ENCODE results near the gene COL9A1. TPM values are rescaled to one million over a fixed set of nuclear protein-coding genes. Genes with fewer than 3 reads are reported as not detected.

Gene COL9A1
- total RNA-seq, 1 donor from 2014 or later, result 8.7 TPM

DNA sequence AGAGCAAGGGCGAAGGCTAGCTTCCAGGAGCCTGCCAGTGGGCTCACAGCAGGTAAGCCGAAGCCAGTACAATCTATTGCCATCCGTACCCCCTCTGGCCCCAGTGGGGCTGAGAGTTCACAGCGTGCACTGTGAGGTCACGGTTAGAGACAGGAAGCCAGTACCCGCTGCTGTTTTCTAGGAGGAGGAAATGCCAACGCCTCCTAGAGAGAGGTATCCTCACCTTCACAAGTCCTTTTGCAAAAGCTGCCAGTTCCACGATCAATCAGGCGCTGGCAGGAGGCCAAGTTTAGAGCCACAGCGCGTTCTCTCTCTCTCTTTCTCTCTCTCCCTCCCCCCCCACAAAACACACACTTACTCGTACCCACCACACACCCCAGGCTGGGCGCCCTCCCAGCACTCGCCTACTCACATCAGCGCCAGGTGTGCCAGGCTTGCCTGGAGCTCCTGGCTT, 22.5 kb downstream of the COL9A1 start:
- H3K36me3 Mint-ChIP-seq, result no peaks in the 10 kb centered on the region
- TF ChIP-seq, protein P1, sequence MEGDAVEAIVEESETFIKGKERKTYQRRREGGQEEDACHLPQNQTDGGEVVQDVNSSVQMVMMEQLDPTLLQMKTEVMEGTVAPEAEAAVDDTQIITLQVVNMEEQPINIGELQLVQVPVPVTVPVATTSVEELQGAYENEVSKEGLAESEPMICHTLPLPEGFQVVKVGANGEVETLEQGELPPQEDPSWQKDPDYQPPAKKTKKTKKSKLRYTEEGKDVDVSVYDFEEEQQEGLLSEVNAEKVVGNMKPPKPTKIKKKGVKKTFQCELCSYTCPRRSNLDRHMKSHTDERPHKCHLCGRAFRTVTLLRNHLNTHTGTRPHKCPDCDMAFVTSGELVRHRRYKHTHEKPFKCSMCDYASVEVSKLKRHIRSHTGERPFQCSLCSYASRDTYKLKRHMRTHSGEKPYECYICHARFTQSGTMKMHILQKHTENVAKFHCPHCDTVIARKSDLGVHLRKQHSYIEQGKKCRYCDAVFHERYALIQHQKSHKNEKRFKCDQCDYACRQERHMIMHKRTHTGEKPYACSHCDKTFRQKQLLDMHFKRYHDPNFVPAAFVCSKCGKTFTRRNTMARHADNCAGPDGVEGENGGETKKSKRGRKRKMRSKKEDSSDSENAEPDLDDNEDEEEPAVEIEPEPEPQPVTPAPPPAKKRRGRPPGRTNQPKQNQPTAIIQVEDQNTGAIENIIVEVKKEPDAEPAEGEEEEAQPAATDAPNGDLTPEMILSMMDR (IDR thresholded peaks at IDR 0.05; ENCODE audit: unreplicated experiment), result no peak
- peaks cover 31% of the 10 kb centered on the region for H3K27me3 Mint-ChIP-seq (ENCODE audit: low read depth)
- no peak overlapping the region for H3K27ac Mint-ChIP-seq
- H3K4me3 Mint-ChIP-seq, result no peak overlapping the region
- peaks cover 24% of the 10 kb centered on the region for H3K4me1 Mint-ChIP-seq
- H3K9me3 Mint-ChIP-seq, result no peaks in the 10 kb centered on the region
- DNase-seq (ENCODE audit: low spot score in 2 of 2, unreplicated experiment in 2 of 2), result no peak

DNA sequence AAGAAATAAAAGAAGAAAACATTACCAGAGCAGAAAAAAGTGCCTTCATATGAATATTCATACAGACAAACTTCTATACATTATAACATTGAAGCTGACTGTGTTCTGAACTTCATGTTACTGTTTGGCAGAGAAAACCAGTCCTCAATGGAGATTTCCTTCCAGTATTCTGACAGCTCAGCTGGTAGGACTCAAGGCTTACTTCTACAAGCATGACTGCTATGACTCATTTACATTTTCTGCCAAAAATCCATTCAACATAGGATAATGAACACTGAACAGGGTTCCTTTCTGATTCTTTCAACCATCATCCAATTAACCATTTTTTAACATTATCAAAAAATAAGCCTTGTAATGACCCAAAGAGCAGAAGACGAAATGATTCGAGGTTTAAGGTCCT, 25.4 kb downstream of the COL9A1 start:
- no peak for DNase-seq (ENCODE audit: low spot score in 2 of 2, unreplicated experiment in 2 of 2)
- TF ChIP-seq, protein P1 (IDR thresholded peaks at IDR 0.05; ENCODE audit: unreplicated experiment), result no peak
- Mint-ChIP-seq H3K4me3 (no peak overlapping the region), H3K36me3 (no peaks in the 10 kb centered on the region), H3K4me1 (peaks cover 19% of the 10 kb centered on the region), H3K9me3 (no peaks in the 10 kb centered on the region), H3K27ac (no peak overlapping the region), H3K27me3 (ENCODE audit: low read depth) (peaks cover 38% of the 10 kb centered on the region)

DNA sequence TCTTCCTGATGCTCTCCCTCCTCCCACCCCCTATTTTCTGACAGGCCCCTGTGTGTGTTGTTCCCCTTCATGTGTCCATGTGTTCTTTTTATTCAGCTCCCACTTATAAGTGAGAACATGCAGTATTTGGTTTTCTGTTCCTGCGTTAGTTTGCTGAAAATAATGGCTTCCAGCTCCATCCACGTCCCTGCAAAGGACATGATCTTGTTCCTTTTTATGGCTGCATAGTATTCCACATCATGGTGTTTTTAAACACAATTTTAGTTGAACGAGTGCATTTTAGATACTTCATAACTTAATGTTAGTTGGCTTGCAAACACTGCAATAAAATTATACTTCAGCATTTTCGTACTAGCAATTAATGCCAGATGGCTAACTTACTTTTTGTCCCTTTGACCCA, 28.5 kb downstream of the COL9A1 start:
- Mint-ChIP-seq H3K27ac (no peak overlapping the region), H3K4me3 (no peak overlapping the region), H3K27me3 (ENCODE audit: low read depth) (peaks cover 47% of the 10 kb centered on the region), H3K4me1 (peaks cover 9% of the 10 kb centered on the region), H3K36me3 (no peaks in the 10 kb centered on the region), H3K9me3 (no peaks in the 10 kb centered on the region)
- DNase-seq (ENCODE audit: low spot score in 2 of 2, unreplicated experiment in 2 of 2), result no peak
- TF ChIP-seq, protein P1 (IDR thresholded peaks at IDR 0.05; ENCODE audit: unreplicated experiment), result no peak

DNA sequence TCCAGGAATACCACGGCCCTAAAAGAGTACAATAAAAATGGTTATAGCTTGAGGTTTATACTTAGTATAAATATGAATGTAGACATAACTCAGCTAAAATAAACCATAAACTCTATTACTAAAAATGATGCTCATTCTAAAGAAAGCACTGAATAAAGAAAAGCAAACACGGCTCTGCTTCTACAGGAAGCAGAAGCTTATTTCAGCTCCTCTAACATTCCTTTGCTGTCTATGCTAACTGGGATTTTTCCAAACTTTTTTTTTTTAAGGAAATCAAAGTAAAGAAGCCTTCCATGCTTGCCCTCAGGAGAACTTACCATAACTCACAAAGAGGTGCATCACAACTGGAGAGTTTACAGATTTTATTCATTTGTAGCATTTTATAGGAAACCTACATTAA, 30.8 kb downstream of the COL9A1 start:
- DNase-seq (ENCODE audit: low spot score in 2 of 2, unreplicated experiment in 2 of 2), result no peak
- H3K27ac Mint-ChIP-seq, result no peak overlapping the region
- H3K4me1 Mint-ChIP-seq, result peaks cover 9% of the 10 kb centered on the region
- H3K4me3 Mint-ChIP-seq, result no peak overlapping the region
- TF ChIP-seq, protein P1 (IDR thresholded peaks at IDR 0.05; ENCODE audit: unreplicated experiment), result no peak
- peaks cover 31% of the 10 kb centered on the region for H3K27me3 Mint-ChIP-seq (ENCODE audit: low read depth)
- H3K9me3 Mint-ChIP-seq, result no peaks in the 10 kb centered on the region
- H3K36me3 Mint-ChIP-seq, result no peaks in the 10 kb centered on the region

DNA sequence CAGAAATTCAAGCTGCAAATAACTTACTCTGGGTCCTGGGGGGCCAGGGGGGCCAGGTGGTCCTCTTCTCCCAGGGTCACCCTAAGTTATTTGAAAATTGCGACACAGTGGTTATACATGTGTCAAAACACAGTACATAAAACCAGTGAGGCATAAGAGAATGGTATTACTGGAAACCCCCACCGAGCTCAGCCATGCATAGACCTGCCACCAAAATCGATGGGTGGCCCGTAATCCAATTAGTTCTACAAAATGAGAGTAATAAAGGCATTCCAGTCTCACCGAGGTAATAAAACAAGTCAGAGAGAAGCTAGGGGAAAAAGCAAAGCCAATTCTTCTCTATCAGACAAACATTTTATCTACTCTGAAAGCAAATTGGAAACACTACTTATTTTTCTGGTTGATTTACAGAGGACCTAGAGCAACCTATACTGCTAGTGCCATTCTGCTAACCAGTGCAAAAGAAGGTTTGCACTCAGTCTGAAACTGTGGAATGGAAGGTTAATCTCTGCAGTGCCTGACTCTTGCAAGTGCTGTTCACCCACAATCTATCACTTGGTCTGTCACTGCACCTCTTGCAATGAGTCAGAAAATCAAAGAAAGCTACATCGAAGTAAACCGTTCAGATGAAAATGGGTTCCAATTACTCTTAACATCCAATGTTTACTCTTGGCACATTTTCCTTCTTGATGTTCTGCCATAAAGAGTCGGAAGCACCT, 32.4 kb downstream of the COL9A1 start:
- TF ChIP-seq, protein P1 (IDR thresholded peaks at IDR 0.05; ENCODE audit: unreplicated experiment), result no peak
- H3K4me3 Mint-ChIP-seq, result no peak overlapping the region
- no peak for DNase-seq (ENCODE audit: low spot score in 2 of 2, unreplicated experiment in 2 of 2)
- H3K4me1 Mint-ChIP-seq, result peaks cover 9% of the 10 kb centered on the region
- H3K36me3 Mint-ChIP-seq, result no peaks in the 10 kb centered on the region
- no peak overlapping the region for H3K27ac Mint-ChIP-seq
- no peaks in the 10 kb centered on the region for H3K9me3 Mint-ChIP-seq
- H3K27me3 Mint-ChIP-seq (ENCODE audit: low read depth), result peaks cover 16% of the 10 kb centered on the region

Measured in mesothelial cell of epicardium (in vitro differentiated cells).